Measurements from ENCODE around the gene WBP4. TPM values are rescaled to one million over a fixed set of nuclear protein-coding genes. Genes with fewer than 3 reads are reported as not detected.
A peak's percentile ranks its signal among the peaks of the same experiment; 100 is the strongest.
"Not testable (repeated sequence)": the region's sequence is repeated elsewhere in the genome, so short reads cannot be mapped to it uniquely, and the experiment has no call there.

The WBP4 gene
- polyA plus RNA-seq, 4 donors = 19.7 to 24.4 (median 23.1) TPM

DNA sequence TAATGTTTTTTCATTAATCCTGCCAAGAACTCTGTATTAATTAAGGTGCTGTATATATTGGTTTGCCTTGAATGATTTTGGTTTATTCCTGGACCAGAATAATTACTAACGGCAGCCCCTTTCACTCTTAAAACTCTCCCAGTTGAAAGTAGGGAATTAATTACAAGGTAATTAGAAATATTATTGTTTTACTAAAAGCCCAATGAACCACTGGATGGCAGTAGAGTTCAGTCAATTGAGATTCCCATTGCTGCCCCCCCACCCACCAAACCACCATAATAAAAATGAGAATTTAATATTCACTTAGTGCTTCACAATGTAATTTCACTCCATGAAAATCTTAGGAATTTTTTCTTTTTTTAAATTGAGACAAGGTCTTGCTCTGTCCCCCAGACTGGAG lies 13.7 kb downstream of the WBP4 start:
- DNase-seq (ENCODE audit: low read depth in 4 of 4, low spot score in 3 of 4) = no peak

DNA sequence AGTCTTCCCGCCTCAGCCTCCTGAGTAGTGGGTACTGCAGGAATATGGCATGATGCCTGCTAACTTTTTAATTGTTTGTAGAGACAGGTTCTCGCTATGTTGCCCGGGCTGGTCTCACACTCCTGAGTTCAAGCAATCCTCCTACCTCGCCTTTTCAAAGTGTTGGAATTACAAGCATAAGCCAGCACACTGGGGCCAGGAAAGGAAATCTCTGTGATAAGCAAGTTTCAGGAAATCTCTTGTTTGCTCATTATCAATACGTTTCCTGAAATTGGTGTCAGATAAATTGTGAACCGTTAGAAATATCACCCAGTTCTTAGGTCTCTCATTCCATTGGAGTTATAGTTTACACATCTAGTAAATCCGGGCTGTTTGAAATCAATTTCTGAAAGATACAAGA lies 14.2 kb downstream of the WBP4 start:
- no peak for DNase-seq (ENCODE audit: low read depth in 4 of 4, low spot score in 3 of 4)

DNA sequence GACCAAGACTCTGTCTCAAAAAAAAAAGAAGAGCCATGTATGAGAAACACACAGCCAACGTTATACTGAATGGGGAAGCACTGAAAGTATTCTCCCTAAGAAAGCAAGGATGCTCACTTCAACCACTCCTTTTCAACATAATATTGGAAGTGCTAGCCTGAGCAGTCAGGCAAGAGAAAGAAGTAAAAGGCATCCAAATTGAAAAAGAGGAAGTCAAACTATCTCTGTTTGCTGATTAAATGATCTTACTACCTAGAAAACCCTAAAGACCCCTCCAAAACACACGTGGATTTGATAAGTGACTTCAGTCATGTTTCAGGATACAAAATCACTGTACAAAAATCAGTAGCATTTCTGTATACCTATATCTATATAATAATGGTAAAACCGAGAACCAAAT lies 16.2 kb downstream of the WBP4 start:
- no peak for DNase-seq (ENCODE audit: low read depth in 4 of 4, low spot score in 3 of 4)

DNA sequence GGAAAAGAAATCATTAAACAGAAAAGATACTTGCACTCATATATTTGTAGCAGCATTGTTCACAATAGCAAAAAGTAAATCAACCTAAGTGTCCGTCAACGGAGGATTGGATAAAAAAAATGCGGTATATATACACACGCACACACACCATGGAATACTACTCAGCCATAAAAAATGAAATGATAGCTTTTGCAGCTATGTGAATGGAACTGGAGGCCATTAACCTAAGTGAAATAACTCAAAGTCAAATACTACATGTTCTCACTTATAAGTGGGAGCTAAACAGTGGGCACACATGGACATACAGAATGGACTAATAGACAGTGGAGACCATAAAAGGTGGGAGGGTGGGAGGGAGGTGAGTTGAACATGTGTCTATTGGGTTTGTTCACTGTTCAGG lies 18.4 kb downstream of the WBP4 start:
- DNase-seq (ENCODE audit: low read depth in 4 of 4, low spot score in 3 of 4) = no peak

DNA sequence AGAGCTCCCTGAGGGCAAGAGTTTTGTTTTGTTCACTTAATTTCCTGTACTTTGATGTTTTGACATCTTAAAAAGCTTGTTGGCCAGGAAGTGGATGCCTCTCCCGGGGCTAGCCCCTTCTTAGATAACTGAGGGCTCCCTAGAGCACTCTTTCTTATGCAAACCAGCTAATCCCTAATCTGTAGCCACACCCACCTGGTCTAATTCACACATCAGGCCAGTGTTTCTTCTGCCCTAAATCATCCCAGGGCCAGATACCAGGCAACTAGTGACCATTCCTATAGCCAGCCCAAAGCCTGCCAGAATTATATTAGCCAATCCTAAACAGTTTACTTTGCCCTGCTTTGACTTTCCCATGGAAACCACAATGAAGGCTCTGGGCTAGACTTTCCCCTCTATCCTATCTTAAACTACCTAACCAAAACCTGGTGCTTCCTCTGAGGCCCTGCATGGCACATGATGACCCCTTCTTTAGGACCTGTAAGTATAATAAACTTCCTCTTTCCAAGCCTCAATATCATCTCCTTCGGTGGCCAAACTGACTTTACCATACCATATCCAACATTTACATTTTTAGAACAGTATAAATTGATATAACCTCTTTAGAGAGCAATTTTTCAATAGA lies 24.8 kb downstream of the WBP4 start:
- no peak for DNase-seq (ENCODE audit: low read depth in 4 of 4, low spot score in 3 of 4)

DNA sequence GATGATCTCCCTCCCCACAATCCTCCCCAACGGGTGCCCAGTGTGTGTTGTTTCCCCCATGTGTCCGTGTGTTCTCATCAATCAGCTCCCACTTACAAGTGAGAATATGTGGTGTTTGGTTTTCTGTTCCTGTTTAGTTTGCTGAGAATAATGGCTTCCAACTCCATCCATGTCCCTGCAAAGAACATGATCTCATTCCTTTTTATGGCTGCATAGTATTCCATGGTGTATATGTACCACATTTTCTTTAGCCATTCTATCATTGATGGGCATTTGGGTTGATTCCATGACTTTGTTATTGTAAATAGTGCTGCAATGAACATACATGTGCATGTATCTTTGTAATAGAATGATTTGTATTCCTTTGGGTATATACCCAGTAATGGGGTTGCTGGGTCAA lies 34.4 kb downstream of the WBP4 start:
- not testable (repeated sequence) for DNase-seq (ENCODE audit: low read depth in 4 of 4, low spot score in 3 of 4)

DNA sequence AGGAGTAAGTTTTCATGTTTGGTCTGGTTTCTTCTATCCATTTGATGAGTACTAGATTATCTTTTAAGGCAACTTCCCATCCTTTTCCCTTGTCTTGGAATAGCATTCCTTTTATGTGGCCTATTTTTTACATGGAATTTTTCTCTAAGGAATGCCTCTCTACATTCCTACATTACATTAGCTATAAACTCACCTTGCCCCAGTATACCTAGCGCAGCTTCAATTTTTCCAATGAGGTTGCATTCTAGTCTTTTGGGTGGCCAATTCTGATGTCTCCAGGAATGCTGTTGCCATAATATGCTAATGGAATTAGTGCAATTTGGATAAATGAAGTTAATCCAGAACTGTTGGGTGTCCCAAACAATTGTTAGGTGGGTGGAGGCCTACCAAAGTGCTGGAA lies 37.5 kb downstream of the WBP4 start:
- DNase-seq (ENCODE audit: low read depth in 4 of 4, low spot score in 3 of 4) = no peak

DNA sequence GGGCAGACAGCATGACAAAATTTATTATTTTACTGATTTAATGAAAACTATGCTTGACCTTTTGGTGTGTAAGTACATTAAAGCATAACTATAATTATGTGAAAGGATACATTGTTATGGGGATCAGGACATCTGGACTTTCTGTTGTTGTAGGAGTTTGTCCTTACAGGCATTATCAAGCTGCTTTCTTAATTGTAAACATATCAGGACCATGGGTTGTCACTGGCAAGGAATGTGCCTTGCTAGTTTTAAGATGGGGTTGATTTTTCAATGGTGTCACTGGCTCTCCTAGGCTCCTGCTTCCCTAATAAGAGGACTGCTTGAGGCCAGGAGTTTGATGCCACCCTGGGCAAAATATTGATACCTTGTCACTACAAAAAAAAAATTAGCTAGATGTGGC lies 38.7 kb downstream of the WBP4 start:
- DNase-seq (ENCODE audit: low read depth in 4 of 4, low spot score in 3 of 4) = no peak

DNA sequence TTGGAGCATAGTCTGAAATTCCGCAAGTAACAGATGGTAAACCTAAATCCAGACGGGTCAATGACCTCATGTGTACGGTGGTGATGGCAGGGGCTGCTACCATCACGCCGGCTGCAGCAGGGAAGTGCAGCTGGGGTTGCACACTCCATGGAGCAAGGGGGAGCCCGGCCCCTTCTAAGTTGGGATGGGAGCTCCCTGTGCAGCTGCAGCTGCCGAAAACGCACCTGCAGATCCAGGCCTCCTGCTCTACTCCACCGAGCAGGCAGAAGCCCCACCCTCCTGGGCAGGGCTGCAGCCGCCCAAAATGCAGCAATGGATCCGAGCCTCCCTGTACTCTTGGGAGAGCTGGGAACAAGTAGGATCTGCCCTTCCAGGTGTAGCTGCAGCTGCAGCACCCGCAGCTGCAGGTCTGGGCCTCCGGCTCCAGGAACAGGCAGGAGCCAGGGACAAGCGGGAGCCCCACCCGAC lies 45.8 kb downstream of the WBP4 start:
- DNase-seq (ENCODE audit: low read depth in 4 of 4, low spot score in 3 of 4) = no peak

DNA sequence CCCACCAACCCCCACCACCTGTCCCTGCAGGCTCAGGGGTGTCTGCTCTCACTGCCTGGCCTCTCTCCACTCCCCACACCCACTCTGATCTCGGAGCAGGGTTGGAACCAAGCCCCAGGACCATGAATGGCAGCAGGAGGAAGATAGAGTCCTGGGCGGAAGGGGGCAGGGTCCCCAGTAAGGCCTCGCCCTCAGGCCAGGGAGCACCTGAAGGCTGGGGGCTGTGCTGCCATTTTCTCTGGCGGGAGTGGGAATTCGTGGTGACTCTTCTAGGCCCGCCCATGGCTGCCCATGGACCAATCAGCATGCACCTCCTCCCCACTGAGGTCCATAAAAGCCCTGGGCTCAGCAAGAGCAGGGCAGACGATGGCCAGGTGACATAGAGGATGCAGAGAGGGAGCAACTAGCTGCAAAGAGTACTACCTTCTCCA lies 46.3 kb downstream of the WBP4 start:
- DNase-seq (ENCODE audit: low read depth in 4 of 4, low spot score in 3 of 4) = no peak

DNA sequence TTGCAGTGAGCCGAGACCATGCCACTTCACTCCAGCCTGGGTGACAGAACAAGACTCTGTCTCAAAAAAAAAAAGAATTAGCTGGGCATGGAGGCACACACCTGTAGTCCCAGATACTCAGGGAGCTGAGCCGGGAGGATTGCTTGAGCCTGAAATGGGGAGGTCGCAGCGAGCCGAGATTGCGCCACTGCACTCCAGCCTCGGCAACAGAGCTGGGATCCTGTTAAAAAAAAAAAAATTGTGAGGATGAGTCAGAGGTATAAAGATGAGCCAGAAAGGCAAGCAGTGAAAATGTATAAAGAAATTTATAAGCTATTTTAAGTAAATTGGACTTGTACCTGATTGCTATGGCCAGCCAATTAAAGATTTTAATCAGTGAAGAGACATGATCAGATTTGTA lies 50.1 kb downstream of the WBP4 start:
- DNase-seq (ENCODE audit: low read depth in 4 of 4, low spot score in 3 of 4) = no peak

DNA sequence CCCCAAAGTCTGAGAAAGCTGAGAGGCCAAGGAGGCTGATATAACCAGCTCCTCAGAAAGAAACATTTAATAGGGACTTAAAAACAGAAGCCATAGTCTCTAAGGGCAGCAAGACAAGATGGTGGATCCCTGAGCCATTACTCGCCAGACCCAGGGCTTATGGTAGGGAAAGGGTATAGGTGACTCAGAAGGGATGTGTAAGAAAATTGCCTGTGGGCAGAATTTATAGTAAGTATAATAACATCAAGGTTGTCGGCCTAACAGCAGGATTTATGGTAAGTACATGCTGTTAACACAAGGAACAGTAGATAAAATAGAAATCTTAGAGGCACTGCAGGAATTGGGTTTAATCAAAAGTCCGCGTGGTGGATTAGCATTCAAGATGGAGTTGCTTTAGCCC lies 56.6 kb downstream of the WBP4 start:
- DNase-seq (ENCODE audit: low read depth in 4 of 4, low spot score in 3 of 4) = no peak

DNA sequence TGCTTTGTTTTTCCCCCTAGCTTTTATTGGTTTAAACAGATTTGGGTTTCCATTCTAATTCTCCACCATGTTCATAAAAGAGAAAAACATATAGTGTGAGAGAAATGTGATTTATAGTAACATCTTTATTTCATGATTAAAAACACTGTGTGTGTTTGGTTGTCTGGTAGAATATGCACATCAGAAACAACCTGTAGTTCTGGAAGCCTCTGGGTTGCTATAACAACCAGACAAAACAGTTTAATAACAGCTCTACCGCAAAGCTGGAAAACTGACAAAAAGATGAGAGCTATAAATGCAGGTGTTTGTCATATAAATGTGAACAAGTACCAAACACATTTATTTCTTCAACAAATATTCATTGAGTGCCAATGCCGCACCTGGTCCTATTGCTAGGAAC lies 61.5 kb downstream of the WBP4 start:
- no peak for DNase-seq (ENCODE audit: low read depth in 4 of 4, low spot score in 3 of 4)

DNA sequence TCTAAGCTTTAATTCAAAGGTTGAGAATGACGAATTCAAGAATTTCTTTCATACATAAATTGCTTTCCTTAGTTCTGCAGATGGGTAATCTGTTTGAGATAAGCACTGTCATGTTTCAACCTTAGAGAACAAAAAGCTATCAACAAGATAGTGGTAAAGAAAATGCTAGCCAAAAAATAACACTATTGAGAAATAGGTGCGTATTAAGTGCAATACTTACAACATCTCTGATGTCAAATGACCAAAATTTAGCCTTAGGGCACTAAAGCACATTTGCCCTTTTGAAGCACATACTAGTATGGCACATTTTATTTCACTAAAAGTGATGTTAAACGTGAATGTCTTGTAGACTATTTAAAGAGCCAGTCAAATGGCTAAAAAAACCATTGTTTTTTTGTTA lies 66.4 kb downstream of the WBP4 start:
- no peak for DNase-seq (ENCODE audit: low read depth in 4 of 4, low spot score in 3 of 4)

DNA sequence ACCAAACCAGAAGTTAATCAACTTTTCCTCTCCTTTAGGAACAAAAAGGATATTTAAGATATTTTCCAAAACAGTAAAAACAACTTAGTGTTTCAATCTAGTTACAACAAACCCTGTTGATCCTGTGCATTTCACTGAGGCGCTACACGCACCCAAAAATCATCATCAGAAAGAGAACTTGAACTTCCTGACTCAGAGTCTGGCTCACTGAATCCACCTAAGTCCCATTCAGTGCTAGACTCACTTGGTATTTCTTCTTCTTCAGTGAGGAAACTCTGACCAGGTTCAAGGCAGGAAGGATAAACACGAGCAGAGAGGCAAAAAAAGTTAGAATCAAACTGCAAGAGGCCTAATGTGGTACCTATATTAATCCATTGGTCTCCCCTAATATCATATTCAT lies 69.0 kb downstream of the WBP4 start:
- DNase-seq (ENCODE audit: low read depth in 4 of 4, low spot score in 3 of 4) = no peak

DNA sequence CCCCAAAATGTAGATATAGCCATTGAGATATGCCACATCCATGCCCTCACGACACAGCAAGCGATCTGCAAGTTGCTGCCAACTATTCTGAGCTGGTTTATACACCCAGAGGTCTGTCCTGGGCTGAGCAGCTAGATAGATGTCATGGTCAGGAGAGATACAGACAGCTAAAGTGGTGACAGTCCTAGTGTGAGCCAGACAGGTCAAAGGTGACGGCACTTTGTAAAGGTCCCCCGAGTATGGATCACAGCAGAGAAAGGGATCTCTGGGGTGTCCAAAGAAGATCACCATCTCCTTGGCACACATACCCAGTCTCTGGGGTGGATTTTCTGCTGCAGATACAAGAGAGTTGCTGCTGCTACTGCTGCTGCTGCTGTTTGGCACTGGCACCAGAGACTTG lies 69.9 kb downstream of the WBP4 start:
- not testable (repeated sequence) for DNase-seq (ENCODE audit: low read depth in 4 of 4, low spot score in 3 of 4)

DNA sequence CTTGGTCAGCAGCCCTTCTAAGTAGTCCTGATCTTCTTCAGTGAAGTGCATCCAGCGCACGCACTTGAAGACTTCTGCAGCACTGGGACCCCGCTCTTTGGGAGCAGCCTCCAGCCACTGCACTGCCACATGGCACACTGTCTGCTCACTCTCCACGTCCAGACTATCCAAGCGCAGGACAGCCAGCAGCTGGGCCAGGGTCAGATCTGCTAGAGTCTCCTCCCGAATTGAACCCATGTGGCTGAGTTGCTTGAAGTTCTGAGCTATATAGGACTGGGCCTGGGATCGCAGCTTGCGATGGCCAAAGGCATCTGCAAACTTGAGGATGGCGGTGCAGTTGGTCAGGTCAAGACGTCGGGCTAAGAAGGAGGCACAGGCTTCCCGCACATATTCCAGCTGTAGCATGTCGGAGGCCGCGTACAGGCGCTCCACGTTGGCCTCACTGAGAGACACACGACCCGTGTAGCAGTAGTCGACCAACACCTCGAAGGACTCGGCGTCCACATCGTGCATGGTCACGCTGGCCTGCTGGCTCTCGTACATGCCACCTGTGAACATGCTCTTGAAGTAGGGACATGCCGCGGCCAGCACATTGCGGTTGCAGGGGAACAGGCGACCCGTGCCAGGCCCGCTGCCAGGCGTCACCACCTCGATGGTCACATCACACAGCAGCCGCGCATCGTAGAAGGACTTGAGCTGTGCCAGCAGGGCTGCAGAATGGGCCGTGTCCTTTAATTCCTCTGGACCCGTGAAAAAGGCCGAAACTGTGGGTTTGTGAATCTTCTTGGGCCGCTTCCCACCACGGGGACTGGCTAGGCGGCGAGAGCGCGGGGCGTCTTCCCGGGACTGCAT lies 70.6 kb downstream of the WBP4 start:
- not testable (repeated sequence) for DNase-seq (ENCODE audit: low read depth in 4 of 4, low spot score in 3 of 4)

DNA sequence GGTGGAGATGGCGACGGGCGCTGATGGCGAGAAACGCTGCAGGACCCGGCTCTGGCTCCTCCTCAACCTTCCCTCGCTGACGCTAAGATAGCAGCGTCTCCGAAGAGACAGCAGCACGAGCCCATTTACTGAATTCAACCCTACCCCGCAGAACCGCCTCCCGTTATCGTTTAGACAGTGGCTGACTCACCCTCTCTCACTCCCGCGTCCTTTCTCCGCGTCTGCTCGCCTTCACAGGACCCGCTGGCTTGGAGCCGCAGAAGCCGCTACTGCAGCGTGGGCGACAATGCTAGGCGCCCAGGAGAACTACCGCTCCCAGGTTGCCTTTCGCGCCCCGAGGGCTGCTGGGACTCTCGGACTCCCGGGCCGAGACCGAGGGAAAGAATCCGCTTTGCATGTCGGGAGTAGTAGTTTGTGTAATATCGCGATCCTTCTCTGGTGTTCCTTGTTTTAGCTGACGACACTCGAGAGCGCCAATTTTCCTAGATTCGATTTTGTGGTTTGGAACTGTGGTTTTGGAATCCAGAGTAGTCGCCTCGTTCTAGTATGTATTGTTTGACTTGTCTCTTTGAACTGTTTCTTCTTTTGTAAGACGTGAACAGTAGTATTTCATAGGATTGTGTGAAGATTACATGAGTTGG lies 71.3 kb downstream of the WBP4 start, which contains the start of gene KBTBD6:
KBTBD6 (minus strand) TSS at position 291 of the 641 bp plus-strand sequence. CDS start 291 bp downstream, outside the sequence.
- DNase-seq (ENCODE audit: low read depth in 4 of 4, low spot score in 3 of 4) = peak; percentile 93 to 97 (median 94)

Measured in left renal pelvis (tissue), 4 donors.